Measurements from ENCODE around the gene CDH23. TPM values are rescaled to one million over a fixed set of nuclear protein-coding genes. Genes with fewer than 3 reads are reported as not detected.

Gene CDH23
- total and polyA plus RNA-seq, 2 of the 8 experiments (the other 6 are each of a cell fraction or from before 2014, with no cell fraction given): 1.9 to 4.9 TPM

DNA sequence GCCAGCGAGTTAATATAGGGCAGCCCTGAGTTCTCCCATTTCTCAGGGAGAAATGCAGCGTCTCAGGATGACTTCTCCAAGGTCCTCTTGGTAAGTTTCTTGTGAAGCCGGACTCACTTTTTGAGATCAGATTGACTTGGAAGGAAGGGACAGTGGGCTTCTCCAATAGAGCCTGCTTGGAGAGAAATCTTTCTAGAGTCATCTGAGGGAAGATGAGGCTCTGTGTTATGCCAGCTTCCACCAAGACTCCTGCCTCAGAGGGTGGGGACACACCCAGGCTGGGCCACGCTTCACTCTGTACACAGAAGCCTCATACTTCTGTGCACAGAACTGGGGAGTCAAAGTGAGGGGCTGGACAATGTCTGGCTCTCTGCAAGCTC, 317.3 kb downstream of the CDH23 start:
- Histone ChIP-seq H2BK20ac (ENCODE audit: low read length) (no peak overlapping the region), H2BK5ac (ENCODE audit: low read depth, low read length) (no peak overlapping the region), H3K14ac (ENCODE audit: insufficient read length) (no peak overlapping the region), H3K56ac (replicated peaks; ENCODE audit: insufficient read length, low read depth, low read length) (no peak overlapping the region), H3K9me3 (ENCODE audit: insufficient read depth in 2 of 2, low read depth in 1 of 2, low read length in 1 of 2) (no peaks in the 10 kb centered on the region), H3K79me2 (ENCODE audit: control insufficient read depth in 1 of 2, insufficient read depth in 2 of 2, low read length in 2 of 2) (no peaks in the 10 kb centered on the region), H3K18ac (ENCODE audit: extremely low read depth, low read length) (no peak overlapping the region), H3K4me2 (ENCODE audit: insufficient read depth in 1 of 2, low read depth in 2 of 2, low read length in 2 of 2) (no peak overlapping the region), H4K5ac (ENCODE audit: insufficient read length, low read depth, low read length) (no peak overlapping the region), H2BK120ac (replicated peaks; ENCODE audit: low read depth, low read length) (no peak overlapping the region), H4K91ac (replicated peaks; ENCODE audit: insufficient read length, low read length) (no peak overlapping the region), H2BK12ac (ENCODE audit: low read depth, low read length) (no peak overlapping the region), H3K27ac (ENCODE audit: low read depth, low read length) (no peak overlapping the region), H3K79me1 (ENCODE audit: low read depth, low read length) (no peaks in the 10 kb centered on the region), H3K23me2 (ENCODE audit: low read depth, low read length) (no peaks in the 10 kb centered on the region), H3K4me3 (ENCODE audit: extremely low read depth in 1 of 4, insufficient read depth in 2 of 4, low read depth in 3 of 4, low read length in 4 of 4) (no peak overlapping the region), H3K9ac (replicated peaks in 1 of 4; ENCODE audit: extremely low read depth in 1 of 4, low read depth in 3 of 4, low read length in 3 of 4) (no peak overlapping the region), H3K4me1 (replicated peaks in 1 of 4; ENCODE audit: control insufficient read depth in 3 of 4, insufficient read depth in 4 of 4, low read length in 3 of 4) (peaks cover 0 to 6% (median under 1%) of the 10 kb centered on the region in 4 experiments; a peak in 3 of 7 replicates), H4K8ac (ENCODE audit: extremely low read depth, insufficient read depth, low read length) (no peak overlapping the region), H2AK5ac (ENCODE audit: low read depth, low read length) (no peak overlapping the region), H3K27me3 (replicated peaks in 1 of 4; ENCODE audit: control insufficient read depth in 3 of 4, extremely low read depth in 1 of 4, insufficient read depth in 3 of 4, low read length in 3 of 4) (no peaks in the 10 kb centered on the region; a peak in 1 of 7 replicates), H3K36me3 (ENCODE audit: control insufficient read depth in 2 of 4, insufficient read depth in 4 of 4, low read length in 3 of 4) (no peaks in the 10 kb centered on the region), H4K20me1 (replicated peaks in 1 of 2; ENCODE audit: control insufficient read depth in 1 of 2, insufficient read depth in 2 of 2, low read length in 2 of 2) (no peaks in the 10 kb centered on the region), H2BK15ac (ENCODE audit: low read length) (no peak overlapping the region; the same call in 1 of the 2 replicates), H3K4ac (replicated peaks; ENCODE audit: insufficient read length, low read depth, low read length) (no peak overlapping the region), H2AFZ (ENCODE audit: low read length) (no peak overlapping the region), H3K23ac (ENCODE audit: insufficient read length) (no peak overlapping the region)
- POLR2A ChIA-PET (ENCODE audit: partially characterized antibody): no interaction called here
- 81% methylated on average over 4 of the region's 4 CpGs; no CpG with 5 or more reads in 1 of the 2 experiments for WGBS, 2 experiments (ENCODE audit: extremely low coverage in 1 of 2, insufficient coverage in 1 of 2, insufficient read length in 1 of 2, insufficient replicate concordance in 2 of 2, low coverage in 1 of 2, low lambda C conversion rate in 2 of 2, missing lambda C conversion rate in 1 of 2)
- CTCF ChIA-PET (ENCODE audit: partially characterized antibody): interaction anchor here (0.7 to 7.2 kb wide), 10 partner anchors 7 to 508 kb away, joined by 3 to 65 read pairs (median 4); partner anchors contain the start of gene VSIR
- DNase-seq (ENCODE audit: low read depth in 1 of 2, low spot score in 2 of 2): no peak
- no peak for TF ChIP-seq KDM1A (IDR thresholded peaks at IDR 0.05; ENCODE audit: borderline replicate concordance, low read length)
- TF ChIP-seq RBBP5 (IDR thresholded peaks at IDR 0.05; ENCODE audit: borderline replicate concordance, low read depth, low read length): no peak
- no peak for FAIRE-seq
